ENCODE measurements around the gene CAMTA1. TPM values are rescaled to one million over a fixed set of nuclear protein-coding genes. Genes with fewer than 3 reads are reported as not detected.

Gene CAMTA1
- total RNA-seq, 1 experiment from 2014 or later = 118 TPM

- no peak for DNase-seq
- H3K4me3 ChIP-seq (ENCODE audit: low read length) = no peak overlapping the region
- no peaks in the 10 kb centered on the region for H3K9me2 ChIP-seq (replicated peaks; ENCODE audit: insufficient read depth, low read length)
- H4K20me1 ChIP-seq (ENCODE audit: insufficient read depth, low read depth, low read length) = no peaks in the 10 kb centered on the region
- no peak overlapping the region for H3K27ac ChIP-seq (ENCODE audit: low read length)
- no peak overlapping the region for H3K4me2 ChIP-seq (ENCODE audit: low read depth, low read length, poor library complexity, severe bottlenecking)
- no peak overlapping the region for H3K9ac ChIP-seq (ENCODE audit: low read length)
- no peaks in the 10 kb centered on the region for H3K9me3 ChIP-seq (ENCODE audit: low read length)
- peaks cover 38% of the 10 kb centered on the region for H3K4me1 ChIP-seq (ENCODE audit: low read length)
- H2AFZ ChIP-seq (ENCODE audit: low read length) = no peak overlapping the region
- no peaks in the 10 kb centered on the region for H3K27me3 ChIP-seq (ENCODE audit: low read length)
- H3K79me2 ChIP-seq (ENCODE audit: low read length) = no peaks in the 10 kb centered on the region
- H3K36me3 ChIP-seq (ENCODE audit: insufficient read depth, low read length) = no peaks in the 10 kb centered on the region
Observed at GRCh38 chr1:6922096-6922931, 137.1 kb downstream of the CAMTA1 start.

GRCh38 chr1:6923012-6923411 lies 137.8 kb downstream of the CAMTA1 start:
- H3K9me2 ChIP-seq (replicated peaks; ENCODE audit: insufficient read depth, low read length) = no peaks in the 10 kb centered on the region
- no peak overlapping the region for H2AFZ ChIP-seq (ENCODE audit: low read length)
- H3K4me1 ChIP-seq (ENCODE audit: low read length) = peaks cover 31% of the 10 kb centered on the region
- no peak overlapping the region for H3K9ac ChIP-seq (ENCODE audit: low read length)
- no peak overlapping the region for H3K4me2 ChIP-seq (ENCODE audit: low read depth, low read length, poor library complexity, severe bottlenecking)
- H4K20me1 ChIP-seq (ENCODE audit: insufficient read depth, low read depth, low read length) = no peaks in the 10 kb centered on the region
- no peak overlapping the region for H3K27ac ChIP-seq (ENCODE audit: low read length)
- H3K27me3 ChIP-seq (ENCODE audit: low read length) = no peaks in the 10 kb centered on the region
- no peaks in the 10 kb centered on the region for H3K9me3 ChIP-seq (ENCODE audit: low read length)
- no peak overlapping the region for H3K4me3 ChIP-seq (ENCODE audit: low read length)
- no peaks in the 10 kb centered on the region for H3K79me2 ChIP-seq (ENCODE audit: low read length)
- DNase-seq = no peak
- no peaks in the 10 kb centered on the region for H3K36me3 ChIP-seq (ENCODE audit: insufficient read depth, low read length)

DNA sequence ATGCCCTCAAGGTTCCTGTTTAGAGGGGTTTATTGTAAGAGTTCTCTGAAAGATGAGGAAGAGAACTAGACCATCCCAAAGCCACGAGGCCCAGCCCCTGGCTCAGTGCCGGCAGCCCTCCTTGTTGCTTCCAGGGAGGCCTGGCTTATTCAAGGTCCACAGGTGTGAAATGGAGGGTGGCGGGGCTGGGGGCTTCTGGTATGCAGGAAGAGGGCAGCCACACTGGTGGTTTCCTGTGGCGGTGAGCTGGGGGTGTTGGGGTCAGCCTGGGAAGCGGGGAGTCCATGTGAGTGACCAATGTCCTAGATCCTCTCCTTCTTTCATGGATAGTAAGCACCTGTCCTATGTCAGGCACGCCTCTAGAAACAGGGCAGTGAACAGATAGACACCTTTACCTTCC lies 138.2 kb downstream of the CAMTA1 start:
- H4K20me1 ChIP-seq (ENCODE audit: insufficient read depth, low read depth, low read length) = no peaks in the 10 kb centered on the region
- H3K9ac ChIP-seq (ENCODE audit: low read length) = no peak overlapping the region
- no peak overlapping the region for H2AFZ ChIP-seq (ENCODE audit: low read length)
- no peaks in the 10 kb centered on the region for H3K27me3 ChIP-seq (ENCODE audit: low read length)
- H3K4me3 ChIP-seq (ENCODE audit: low read length) = no peak overlapping the region
- H3K4me2 ChIP-seq (ENCODE audit: low read depth, low read length, poor library complexity, severe bottlenecking) = no peak overlapping the region
- H3K4me1 ChIP-seq (ENCODE audit: low read length) = peaks cover 27% of the 10 kb centered on the region
- no peaks in the 10 kb centered on the region for H3K9me3 ChIP-seq (ENCODE audit: low read length)
- H3K27ac ChIP-seq (ENCODE audit: low read length) = no peak overlapping the region
- H3K36me3 ChIP-seq (ENCODE audit: insufficient read depth, low read length) = no peaks in the 10 kb centered on the region
- DNase-seq = no peak
- H3K9me2 ChIP-seq (replicated peaks; ENCODE audit: insufficient read depth, low read length) = no peaks in the 10 kb centered on the region
- H3K79me2 ChIP-seq (ENCODE audit: low read length) = no peaks in the 10 kb centered on the region

DNA sequence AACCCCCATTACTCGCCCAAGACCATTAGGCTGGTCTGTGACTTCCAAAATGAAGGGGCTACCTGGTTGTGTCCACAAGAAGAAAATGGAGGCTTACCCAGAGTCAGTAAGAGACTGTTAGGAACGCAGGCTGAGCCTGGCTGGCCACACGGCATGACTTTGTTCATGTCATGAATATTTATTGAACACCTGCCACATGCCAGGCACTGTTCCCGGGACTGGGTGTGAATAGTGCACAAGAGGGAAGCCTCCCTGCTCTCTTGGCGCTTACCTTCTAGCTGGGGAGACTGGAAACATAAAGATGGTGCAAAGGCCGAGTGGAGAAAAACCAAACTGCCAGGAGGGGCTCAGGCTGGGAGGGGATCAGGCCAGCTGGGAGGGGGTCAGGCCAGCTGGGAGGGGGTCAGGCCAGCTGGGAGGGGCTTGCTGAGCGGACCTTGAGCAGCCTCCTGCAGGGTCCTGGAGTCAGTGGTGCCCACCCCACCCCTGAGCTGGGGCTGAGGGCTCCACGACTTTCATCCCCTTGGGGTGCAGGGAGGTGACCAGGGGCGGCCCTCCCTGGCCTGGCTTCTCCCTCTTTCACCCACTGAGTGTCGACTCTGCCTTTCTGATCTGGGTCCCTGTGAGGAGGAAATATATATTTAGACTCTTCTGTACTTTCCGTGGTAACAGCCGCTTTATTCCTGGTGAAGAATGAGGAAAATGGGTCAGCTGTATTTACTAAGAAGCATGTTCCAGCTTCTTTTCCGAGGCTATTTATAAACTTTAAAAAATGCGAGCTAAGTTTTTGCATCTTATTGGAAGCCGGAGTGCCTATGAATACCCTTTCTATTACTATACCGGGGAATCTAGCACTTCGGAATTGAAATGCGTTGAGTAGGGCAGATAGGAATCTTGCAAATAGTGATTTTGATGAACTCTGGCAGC lies 139.0 kb downstream of the CAMTA1 start:
- no peak for DNase-seq
- Histone ChIP-seq H3K27ac (ENCODE audit: low read length) (no peak overlapping the region), H3K4me1 (ENCODE audit: low read length) (peaks cover 19% of the 10 kb centered on the region), H3K4me2 (ENCODE audit: low read depth, low read length, poor library complexity, severe bottlenecking) (no peak overlapping the region), H3K9me3 (ENCODE audit: low read length) (no peaks in the 10 kb centered on the region), H3K79me2 (ENCODE audit: low read length) (no peaks in the 10 kb centered on the region), H4K20me1 (ENCODE audit: insufficient read depth, low read depth, low read length) (no peaks in the 10 kb centered on the region), H3K27me3 (ENCODE audit: low read length) (no peaks in the 10 kb centered on the region), H2AFZ (ENCODE audit: low read length) (no peak overlapping the region), H3K9me2 (replicated peaks; ENCODE audit: insufficient read depth, low read length) (no peaks in the 10 kb centered on the region), H3K9ac (ENCODE audit: low read length) (no peak overlapping the region), H3K4me3 (ENCODE audit: low read length) (no peak overlapping the region), H3K36me3 (ENCODE audit: insufficient read depth, low read length) (no peaks in the 10 kb centered on the region)

DNA sequence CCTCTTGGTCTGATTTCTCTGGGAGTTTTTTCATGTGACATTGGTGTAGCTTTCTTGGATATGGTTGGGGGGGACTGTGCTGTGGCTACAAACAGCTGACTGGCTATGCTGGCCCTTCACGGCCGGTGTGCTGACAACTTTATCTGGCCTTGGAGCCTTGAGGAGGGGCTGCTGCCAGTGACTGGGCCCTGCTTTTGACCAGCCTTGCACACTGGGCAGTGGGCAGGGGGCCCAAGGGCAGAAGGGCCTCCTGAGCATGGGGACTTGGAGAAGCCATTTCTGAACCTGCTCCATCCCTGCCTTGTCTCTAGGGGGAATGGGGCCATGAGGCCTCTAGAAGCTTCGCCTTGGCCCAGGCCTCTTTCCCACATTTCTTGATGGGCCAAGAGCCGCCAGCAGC lies 139.6 kb downstream of the CAMTA1 start:
- H3K9ac ChIP-seq (ENCODE audit: low read length) = no peak overlapping the region
- no peaks in the 10 kb centered on the region for H3K79me2 ChIP-seq (ENCODE audit: low read length)
- no peaks in the 10 kb centered on the region for H4K20me1 ChIP-seq (ENCODE audit: insufficient read depth, low read depth, low read length)
- peaks cover 20% of the 10 kb centered on the region for H3K4me1 ChIP-seq (ENCODE audit: low read length)
- H3K9me2 ChIP-seq (replicated peaks; ENCODE audit: insufficient read depth, low read length) = no peaks in the 10 kb centered on the region
- H3K4me3 ChIP-seq (ENCODE audit: low read length) = no peak overlapping the region
- no peak overlapping the region for H2AFZ ChIP-seq (ENCODE audit: low read length)
- no peaks in the 10 kb centered on the region for H3K27me3 ChIP-seq (ENCODE audit: low read length)
- no peak for DNase-seq
- no peaks in the 10 kb centered on the region for H3K36me3 ChIP-seq (ENCODE audit: insufficient read depth, low read length)
- no peaks in the 10 kb centered on the region for H3K9me3 ChIP-seq (ENCODE audit: low read length)
- no peak overlapping the region for H3K4me2 ChIP-seq (ENCODE audit: low read depth, low read length, poor library complexity, severe bottlenecking)
- no peak overlapping the region for H3K27ac ChIP-seq (ENCODE audit: low read length)

- no peak overlapping the region for H3K9ac ChIP-seq (ENCODE audit: low read length)
- H3K4me3 ChIP-seq (ENCODE audit: low read length) = no peak overlapping the region
- no peak overlapping the region for H3K27ac ChIP-seq (ENCODE audit: low read length)
- no peak for DNase-seq
- H3K36me3 ChIP-seq (ENCODE audit: insufficient read depth, low read length) = no peaks in the 10 kb centered on the region
- no peak overlapping the region for H3K4me2 ChIP-seq (ENCODE audit: low read depth, low read length, poor library complexity, severe bottlenecking)
- H3K79me2 ChIP-seq (ENCODE audit: low read length) = no peaks in the 10 kb centered on the region
- no peaks in the 10 kb centered on the region for H3K9me2 ChIP-seq (replicated peaks; ENCODE audit: insufficient read depth, low read length)
- no peaks in the 10 kb centered on the region for H3K27me3 ChIP-seq (ENCODE audit: low read length)
- peaks cover 36% of the 10 kb centered on the region for H3K4me1 ChIP-seq (ENCODE audit: low read length)
- H2AFZ ChIP-seq (ENCODE audit: low read length) = no peak overlapping the region
- H3K9me3 ChIP-seq (ENCODE audit: low read length) = no peaks in the 10 kb centered on the region
- H4K20me1 ChIP-seq (ENCODE audit: insufficient read depth, low read depth, low read length) = no peaks in the 10 kb centered on the region
Observed at GRCh38 chr1:6927626-6928025, 142.4 kb downstream of the CAMTA1 start.

- Histone ChIP-seq H3K27ac (ENCODE audit: low read length) (no peak overlapping the region), H3K79me2 (ENCODE audit: low read length) (no peaks in the 10 kb centered on the region), H3K9me3 (ENCODE audit: low read length) (no peaks in the 10 kb centered on the region), H3K36me3 (ENCODE audit: insufficient read depth, low read length) (no peaks in the 10 kb centered on the region), H3K4me2 (ENCODE audit: low read depth, low read length, poor library complexity, severe bottlenecking) (no peak overlapping the region), H4K20me1 (ENCODE audit: insufficient read depth, low read depth, low read length) (no peaks in the 10 kb centered on the region), H3K27me3 (ENCODE audit: low read length) (no peaks in the 10 kb centered on the region), H3K9me2 (replicated peaks; ENCODE audit: insufficient read depth, low read length) (no peaks in the 10 kb centered on the region), H3K4me1 (ENCODE audit: low read length) (peaks cover 36% of the 10 kb centered on the region), H3K4me3 (ENCODE audit: low read length) (no peak overlapping the region), H3K9ac (ENCODE audit: low read length) (no peak overlapping the region), H2AFZ (ENCODE audit: low read length) (no peak overlapping the region)
- DNase-seq = no peak
Observed at GRCh38 chr1:6928106-6928885, 143.0 kb downstream of the CAMTA1 start.
